GM12873 (cell line): Measurements from ENCODE around the gene MEF2D.

Experiments
- CTCF ChIP-seq: IDR thresholded peaks from 2 replicates; pipeline ENCODE4 v1.5.1; 2012; ENCODE audit warnings: low read depth, mild to moderate bottlenecking, moderate library complexity, low read length, control low read depth; ENCODE audit not compliant: insufficient read depth; ENCODE audit errors: missing control alignments

The MEF2D gene

GRCh38 chr1:156427957-156428356 lies 72.6 kb downstream of the MEF2D start:
- TF ChIP-seq CTCF = no peak

DNA sequence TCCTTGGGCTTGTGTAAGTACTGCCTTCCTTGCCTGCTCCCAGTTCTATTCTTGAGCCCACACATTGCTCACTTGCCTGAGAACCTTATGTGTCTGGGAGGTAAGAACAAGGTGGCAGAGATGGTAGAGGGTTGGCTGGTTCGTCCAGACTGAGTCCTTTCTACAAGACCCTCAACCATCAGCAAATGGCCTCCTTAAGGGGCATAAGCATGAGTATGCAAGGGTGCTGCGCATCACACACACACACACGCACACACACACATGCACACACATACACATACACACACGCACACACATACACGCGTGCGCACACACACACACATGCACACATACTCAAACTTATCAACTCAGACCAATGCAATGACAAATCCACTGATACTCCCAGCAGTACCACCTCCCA lies 74.6 kb downstream of the MEF2D start:
- no peak for TF ChIP-seq CTCF

- no peak for TF ChIP-seq CTCF
Measured at GRCh38 chr1:156424806-156425432, 75.7 kb downstream of the MEF2D start.

DNA sequence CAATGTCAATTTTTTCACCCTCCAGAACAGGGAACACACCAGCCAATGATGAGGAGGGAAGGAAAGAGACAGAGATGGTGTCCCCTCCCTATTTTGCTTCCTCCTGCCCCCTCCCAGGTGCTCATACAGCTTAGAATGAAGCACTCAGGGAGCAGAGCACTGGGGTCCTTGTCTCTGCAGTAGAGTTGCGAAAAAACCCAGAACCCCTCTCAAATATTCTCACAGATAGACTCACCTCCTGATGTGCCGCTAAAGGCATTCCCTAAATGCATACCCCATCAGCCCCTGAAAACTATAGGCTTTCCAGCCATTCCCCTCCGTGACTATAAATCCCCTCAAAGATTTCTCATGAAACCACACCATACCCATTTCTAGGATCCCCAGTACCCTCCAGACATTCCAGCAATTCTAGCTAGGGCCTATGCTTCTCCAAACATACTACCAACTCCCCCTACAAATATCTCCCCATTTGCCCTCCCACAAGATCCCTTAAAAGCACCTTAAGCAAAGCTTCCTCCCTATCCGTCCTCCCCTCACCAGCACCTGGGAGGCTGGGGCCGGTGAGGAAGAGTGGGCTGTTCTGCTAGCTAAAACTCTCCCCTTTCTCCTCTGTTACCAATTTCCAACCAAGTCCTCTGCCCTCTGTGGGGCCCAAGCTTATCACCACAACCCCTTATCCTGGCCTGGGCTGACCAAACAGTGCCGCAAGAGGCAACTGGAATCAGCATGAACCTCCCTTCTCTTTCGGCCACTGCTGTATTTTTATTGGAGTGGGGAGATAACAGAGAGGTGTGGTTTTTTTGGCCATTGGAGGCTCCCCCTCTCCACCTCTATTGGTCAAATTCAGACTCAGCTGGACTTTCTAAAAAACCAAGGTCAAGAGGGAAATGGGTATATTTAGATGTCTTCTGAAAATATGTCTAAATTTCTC lies 76.9 kb downstream of the MEF2D start:
- TF ChIP-seq CTCF = no peak

DNA sequence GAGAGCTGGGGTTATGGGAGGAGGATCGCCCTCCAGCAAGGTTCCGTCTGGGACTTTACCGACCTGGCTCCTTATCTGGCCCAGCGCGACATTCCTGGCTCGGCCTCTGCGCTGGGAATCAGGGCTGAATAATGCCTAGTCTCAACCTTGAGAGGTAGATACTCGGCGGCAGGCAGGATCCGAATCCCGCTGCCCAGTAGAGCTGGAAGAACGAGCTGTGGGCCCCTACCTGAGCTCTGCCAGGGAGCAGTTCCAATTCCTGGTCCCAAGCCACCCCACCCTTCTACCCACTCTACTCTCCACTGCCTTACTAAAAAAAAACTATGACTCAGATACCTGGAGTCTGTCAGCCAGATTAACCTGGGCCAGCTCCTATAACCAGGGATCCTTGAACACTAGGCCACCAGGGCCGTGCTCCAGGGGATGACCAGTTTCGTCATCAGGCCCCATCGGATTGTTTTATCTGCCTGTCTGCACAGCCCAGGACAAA lies 77.9 kb downstream of the MEF2D start:
- TF ChIP-seq CTCF = no peak

GRCh38 chr1:156421939-156422601 lies 78.5 kb downstream of the MEF2D start:
- no peak for TF ChIP-seq CTCF
